ENCODE measurements around the gene AJAP1.

AJAP1 gene

DNA sequence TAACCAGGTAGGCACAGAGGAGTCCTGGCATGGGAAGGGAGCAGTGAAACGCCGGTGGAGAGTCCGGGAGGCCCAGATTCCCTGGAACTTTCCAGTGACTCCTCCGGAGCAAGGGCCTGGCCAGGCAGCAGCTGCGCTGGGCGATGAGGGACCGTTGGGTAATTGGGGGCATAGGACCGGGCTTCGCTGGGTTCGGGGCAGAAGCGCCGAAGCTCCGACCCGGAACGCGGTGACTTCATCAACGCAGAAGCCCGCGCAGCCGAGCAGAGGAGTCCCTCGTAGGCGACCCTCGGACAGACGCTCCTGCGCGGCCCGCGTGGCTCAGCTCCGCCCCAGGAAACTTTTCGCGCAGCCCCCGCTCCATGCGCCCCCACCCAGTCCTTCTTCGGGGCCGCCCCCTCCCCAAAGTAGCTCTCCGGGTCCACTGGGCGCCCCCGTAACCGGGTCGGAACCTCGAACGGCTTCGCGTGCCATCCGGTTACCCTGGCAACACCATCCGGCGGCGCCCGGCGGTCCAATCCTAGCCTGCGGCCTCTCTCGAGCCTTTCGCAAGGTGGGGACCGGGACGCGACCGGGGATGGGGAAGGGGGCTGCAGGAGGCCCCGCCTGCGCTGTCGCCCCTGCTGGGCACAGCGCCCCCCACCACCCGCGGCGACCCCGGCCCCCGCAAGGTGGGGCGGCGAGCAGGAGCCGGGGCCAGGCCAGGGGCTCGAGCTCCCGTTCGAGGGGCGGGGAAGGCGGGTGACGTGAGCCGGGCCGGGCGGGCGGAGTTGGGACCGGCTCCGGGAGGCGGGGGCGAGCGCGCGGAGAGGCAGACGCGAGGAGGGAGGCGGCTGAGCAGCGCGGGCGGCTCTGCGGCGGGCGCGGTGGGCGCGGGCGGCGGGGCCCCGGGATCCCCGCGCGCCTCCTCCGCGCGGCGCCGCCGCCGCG is at the start of gene AJAP1:
AJAP1 (plus strand) TSS at position 814 of the 930 bp plus-strand sequence. CDS start 817 bp downstream, outside the sequence.
- FAIRE-seq: no peak

DNA sequence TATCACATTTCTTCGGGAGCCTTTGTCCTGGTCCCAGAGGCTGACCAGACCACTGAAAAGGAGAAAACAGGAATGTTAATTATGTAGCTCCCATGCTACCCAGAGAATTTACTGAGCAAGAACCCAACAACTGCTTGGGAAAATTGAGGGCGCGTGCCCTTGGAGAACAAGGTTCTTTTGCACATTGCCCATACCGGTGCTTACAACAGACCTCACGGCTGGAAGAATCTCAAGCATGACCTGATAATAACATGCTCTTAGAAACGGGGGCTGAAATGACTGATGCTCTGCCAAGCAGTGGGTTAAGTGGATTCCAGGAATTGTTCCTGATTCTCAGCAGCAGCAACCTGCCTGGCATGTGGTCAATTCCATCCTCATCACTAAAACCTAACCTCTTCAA is 49.3 kb upstream of the AJAP1 start:
- FAIRE-seq: no peak

- no peak for FAIRE-seq
Measured at GRCh38 chr1:4611563-4612341, 42.7 kb upstream of the AJAP1 start.

- no peak for FAIRE-seq
Measured at GRCh38 chr1:4612991-4613390, 41.4 kb upstream of the AJAP1 start.

GRCh38 chr1:4613606-4614370 is 40.6 kb upstream of the AJAP1 start:
- FAIRE-seq: no peak

DNA sequence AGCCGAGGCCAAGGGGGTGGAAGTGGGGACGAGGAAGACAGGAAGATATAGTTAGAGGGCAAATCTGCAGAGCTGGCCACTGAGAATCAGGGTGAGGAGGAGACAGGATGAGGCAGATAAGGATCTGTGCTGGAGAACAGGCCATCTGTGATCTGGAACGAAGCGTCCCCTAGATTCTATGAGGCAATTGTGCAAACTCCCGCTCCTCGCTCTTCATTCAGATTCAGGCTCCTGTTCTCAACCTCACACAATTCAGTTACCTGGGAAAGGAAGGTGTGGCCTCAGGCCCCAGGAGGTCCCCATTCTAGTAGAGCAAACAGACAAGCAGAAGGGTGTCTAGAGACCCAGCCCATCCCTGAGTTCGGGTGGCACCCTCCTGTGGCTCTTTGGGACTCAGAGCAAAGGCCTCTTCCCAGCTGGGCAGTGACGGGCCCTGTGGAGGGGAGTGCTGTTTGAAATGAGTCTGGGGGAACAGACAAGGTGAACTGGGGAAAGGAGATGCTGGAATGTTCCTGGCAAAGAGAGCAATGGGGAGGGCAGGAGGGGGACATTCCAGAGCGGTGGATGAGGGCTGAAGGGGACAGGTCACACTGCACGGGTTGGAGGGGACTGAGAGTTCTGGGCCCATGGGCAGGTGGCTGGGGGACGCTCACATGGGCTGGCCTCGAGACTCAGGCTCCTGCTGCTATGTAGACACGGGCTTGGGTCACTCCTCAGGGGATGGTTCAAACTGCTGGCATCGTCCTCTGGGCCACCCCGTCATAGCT is 39.9 kb upstream of the AJAP1 start:
- FAIRE-seq: no peak

DNA sequence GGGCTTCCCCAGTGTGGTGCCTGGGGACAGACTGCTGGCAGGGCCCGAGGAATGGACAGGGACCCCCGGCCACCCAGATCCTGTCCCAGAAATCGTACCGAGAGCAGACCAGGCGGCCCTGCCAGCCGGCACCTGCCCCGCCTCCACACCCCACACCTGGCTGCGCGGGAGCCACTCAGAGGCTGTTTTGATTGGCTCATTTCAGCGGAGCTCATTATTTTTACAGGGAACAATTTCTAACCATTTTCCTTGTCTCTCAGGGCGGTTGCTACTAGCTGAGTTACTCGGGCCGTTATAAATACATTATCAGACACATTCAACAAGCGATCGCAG is 39.3 kb upstream of the AJAP1 start:
- no peak for FAIRE-seq

- no peak for FAIRE-seq
Measured at GRCh38 chr1:4615501-4615900, 38.9 kb upstream of the AJAP1 start.

DNA sequence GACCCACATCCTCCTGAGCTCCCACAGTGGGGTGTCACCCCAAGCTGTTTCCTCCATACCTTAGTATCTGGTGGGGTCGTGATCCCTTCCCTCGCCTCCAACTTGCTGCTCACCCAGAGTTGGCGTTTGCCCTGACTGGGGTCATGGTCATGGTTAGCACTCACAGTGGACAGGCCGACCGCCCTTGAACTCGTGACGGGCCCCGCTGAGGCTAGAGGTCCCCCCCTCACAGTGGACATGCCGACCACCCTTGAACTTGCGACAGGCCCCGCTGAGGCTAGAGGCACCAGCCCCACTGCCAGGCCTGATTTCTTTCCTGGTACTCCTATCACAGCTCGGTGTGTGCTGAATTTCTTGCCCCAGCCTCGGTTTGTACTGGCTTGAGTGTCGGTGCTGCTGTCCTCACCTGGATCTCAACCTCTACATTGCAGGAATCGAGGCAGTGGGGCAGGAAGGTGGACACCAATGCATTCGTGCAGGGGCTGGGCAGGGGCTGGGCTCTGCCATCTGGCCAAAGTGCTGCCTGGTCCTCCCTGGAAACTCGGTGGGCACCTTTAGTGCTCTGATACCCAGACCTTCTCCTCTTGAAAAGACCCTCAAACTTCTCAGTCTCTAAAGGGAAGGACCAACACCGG is 37.5 kb upstream of the AJAP1 start:
- no peak for FAIRE-seq

- no peak for FAIRE-seq
Measured at GRCh38 chr1:4617506-4617905, 36.9 kb upstream of the AJAP1 start.

GRCh38 chr1:4618827-4619226 is 35.6 kb upstream of the AJAP1 start:
- FAIRE-seq: peak; percentile 89

GRCh38 chr1:4621646-4622045 is 32.8 kb upstream of the AJAP1 start:
- no peak for FAIRE-seq

- FAIRE-seq: no peak
Measured at GRCh38 chr1:4622821-4623220, 31.6 kb upstream of the AJAP1 start.

DNA sequence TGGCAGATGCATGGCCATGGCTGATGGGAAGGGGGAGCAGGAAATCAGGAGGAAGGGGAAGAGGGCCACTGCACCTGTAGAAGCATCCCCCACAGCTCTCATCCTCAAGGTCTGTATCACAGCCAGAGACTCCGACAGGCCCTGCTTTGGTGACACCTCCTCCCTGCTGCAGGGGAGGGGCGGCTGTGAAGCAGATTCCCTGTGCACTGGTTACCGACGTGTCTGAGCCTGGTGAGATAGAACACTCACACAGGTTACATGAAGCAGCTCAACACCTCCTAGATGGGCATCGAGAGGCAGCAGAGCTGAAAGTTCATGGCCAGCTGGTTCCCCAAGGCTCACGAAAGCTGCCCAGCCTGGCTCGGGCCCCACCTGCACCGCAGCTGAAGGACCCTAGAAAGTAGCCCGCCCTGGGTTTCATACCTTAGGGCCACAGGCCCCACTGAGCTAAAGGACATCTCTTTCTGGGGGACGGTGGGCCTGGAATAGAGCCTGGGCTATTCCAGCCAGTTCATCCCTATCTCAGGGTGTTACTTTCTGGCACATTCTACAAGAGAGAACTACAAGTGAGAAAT is 30.2 kb upstream of the AJAP1 start:
- no peak for FAIRE-seq

- no peak for FAIRE-seq
Measured at GRCh38 chr1:4624801-4625200, 29.6 kb upstream of the AJAP1 start.

DNA sequence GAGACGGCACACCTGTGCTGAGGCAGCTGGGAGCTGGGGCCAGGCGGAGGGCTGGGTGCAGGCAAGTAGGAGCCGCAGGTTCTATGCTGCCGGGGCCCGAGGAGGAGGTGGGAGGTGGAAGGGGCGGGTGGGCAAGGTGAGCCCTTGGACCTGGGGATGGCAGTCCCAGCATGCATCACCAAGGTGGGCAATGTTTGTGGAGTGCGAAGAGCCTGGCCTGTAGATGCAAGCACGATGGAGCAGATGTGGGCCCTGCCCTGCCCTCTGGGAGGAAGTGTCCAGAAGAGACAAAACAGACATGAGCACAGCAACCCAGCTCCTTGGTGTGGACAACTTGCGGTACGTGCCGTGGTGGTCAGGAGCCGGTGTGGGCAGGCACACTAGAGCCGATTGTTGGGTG is 28.3 kb upstream of the AJAP1 start:
- no peak for FAIRE-seq

GRCh38 chr1:4626560-4627319 is 27.7 kb upstream of the AJAP1 start:
- no peak for FAIRE-seq

DNA sequence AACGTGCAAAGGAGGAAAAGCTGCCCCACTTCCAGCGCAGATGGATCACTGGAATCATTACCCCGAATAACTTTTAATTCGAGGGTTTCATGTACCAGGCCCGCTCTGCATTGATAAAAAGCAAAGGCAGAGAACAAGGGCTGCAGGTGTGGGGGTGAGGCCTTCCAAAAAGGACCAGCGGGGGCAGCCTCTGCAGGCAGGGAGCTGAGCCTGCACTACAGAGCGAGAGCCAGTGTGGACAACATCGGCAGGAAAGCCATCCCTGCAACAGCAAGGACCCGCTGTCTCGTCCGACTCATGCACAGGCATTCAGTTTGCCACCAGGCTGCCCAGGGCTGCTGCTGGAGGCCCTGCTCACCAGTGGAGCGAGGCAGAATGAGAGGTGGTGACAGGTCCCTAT is 27.1 kb upstream of the AJAP1 start:
- no peak for FAIRE-seq

GRCh38 chr1:4628992-4629391 is 25.4 kb upstream of the AJAP1 start:
- FAIRE-seq: no peak

DNA sequence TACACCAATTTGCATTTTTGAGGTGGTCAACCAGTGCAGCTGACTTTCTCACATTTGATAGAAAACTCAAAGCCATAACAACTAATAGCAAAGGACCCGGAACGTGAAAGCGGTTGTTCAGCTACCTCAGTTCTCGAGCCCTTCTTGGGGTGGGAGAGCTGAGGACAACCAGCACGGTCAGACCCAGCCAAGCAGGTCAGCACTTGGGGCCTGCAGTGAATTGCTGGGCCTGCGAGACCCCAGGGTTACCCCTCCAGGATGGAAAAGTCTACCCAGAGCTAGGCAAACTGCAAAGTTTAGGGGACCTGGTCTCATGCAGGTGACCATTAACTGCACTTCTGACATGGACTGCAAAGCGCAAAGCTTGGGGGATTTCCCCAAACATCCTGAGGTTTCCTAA is 23.8 kb upstream of the AJAP1 start:
- FAIRE-seq: no peak

DNA sequence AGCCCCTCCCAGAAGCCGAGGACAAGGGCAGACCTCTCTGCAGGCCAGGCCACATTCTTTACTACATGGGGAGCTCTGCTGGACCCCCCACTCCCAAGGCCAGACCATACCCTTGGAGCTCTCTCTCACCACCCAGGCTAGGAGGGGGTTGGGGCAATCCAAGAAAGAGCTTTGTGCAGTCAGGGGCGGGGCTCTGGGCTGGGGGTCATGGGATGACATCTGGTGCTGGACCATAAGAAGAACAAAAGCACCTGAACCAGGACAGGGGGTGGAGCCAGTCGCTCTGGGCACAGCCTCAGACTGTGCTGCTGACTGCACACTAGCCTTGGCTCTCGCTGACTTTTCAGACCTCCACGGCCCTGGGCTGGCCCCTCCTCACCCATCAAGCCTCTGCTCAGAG is 23.1 kb upstream of the AJAP1 start:
- no peak for FAIRE-seq

Data from A204.1 (cell line).